Articular chondrocyte of knee joint (primary cell): ENCODE results near the gene TERC. TPM values are rescaled to one million over a fixed set of nuclear protein-coding genes. Genes with fewer than 3 reads are reported as not detected.

Source experiments
- small RNA-seq: library from RNA; depleted of rRNA; stranded (forward); fragments of <200 nt; gene quantifications from one replicate; pipeline ENCODE3, GENCODE V24; 2012
- total RNA-seq: library from RNA; depleted of rRNA; stranded (reverse); fragments of >200 nt; gene quantifications from 2 replicates; pipeline ENCODE4 v1.2.3, GENCODE V29; 2012

TERC gene
- total RNA-seq = 119 and 220 TPM in 2 replicates

DNA sequence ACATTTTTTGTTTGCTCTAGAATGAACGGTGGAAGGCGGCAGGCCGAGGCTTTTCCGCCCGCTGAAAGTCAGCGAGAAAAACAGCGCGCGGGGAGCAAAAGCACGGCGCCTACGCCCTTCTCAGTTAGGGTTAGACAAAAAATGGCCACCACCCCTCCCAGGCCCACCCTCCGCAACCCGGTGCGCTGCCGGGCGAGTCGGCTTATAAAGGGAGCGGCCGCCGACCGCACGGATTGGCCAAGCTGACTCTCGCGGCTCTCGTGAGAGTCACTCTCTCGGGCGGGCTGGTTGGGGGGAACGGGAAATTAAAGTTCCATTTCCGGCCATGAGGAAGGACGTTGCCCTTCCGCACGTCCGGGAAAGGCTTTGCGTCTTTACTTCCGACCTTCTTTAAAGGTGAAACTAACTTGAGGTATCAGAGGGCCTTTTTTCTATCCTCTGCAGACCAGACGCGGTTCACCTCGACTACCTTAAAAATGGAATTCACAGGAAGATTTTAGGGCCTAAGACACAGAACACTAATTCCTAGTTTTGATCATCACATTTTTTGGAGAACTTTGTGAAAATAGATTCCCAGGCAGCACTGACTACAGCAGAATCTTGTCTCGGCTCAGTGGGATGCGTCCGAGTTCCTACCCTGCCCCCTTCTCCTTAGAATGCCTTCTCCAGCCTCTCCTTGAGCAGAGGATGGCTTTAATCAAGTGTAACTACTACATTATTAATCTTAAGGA, at the start of gene TERC:
Gene TERC, minus strand, starts transcription at position 179 of the 731 bp plus-strand sequence.

GRCh38 chr3:169812332-169813235, 47.7 kb upstream of the TERC start, which contains the start of the genes LRRC34 and LRRIQ4:
Gene LRRC34, minus strand, starts transcription at chr3:169812904. Its CDS starts 356 bp downstream, at chr3:169812548.
Gene LRRIQ4, plus strand, starts transcription at chr3:169812870. Its CDS starts 9,052 bp downstream, at chr3:169821922.

DNA sequence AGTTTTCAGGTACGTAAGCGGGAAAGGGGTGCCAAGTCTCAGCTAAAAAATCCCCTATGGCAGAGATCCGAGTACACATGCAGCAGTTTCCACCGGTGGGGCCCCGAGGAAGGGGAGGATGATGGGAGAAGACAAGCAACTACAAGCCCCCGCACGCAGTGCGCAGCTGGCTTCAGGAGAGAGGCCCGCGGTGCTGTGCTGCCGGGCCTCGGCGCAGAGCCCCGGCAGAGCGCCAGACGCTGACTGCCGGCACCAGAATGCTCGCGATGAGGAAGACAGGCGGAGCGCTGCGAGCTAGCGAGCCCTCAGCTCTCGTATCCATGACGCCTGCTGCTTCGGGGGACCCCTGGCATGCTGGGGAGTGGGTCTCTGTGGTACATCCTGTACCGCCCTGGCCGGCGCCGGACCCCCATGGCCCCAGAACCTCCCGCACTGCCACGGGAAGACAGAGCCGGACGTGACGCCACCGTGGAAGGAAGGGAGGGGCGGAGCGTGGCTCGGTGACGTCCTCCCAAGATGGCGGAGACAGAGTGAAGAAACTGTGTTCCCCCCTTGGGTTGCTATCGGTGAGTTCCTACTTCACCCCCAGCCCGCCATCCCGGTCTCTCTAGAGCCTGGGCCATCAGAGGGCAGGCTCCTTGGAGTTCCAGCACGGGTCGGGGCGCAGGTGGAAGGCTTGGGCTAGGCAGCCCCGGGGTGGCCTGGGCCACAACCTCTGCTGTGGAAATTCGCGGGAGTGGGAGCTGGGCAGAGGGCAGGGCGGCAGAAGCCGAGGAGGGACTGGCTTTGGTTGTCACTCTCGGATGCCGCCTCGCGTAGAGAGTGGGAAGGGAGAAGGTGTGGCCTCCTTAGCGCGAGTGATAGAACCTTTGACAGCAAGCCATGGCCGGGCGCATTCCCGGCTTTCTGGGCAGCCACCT, 8.3 kb upstream of the TERC start, which contains the start of gene MYNN:
Gene MYNN, plus strand, starts transcription at position 500 of the 920 bp plus-strand sequence. CDS start 900 bp downstream, outside the sequence.

GRCh38 chr3:169769287-169770181, 4.7 kb upstream of the TERC start, which contains the start of gene ACTRT3:
Gene ACTRT3, minus strand, starts transcription at chr3:169769561. Its CDS starts 41 bp downstream, at chr3:169769520.

Small RNA genes lying within 50 kb of the gene (small RNA-seq; reads per million reads assigned to genes)
- gene RNU6-637P = not detected

Other genes with a start within 250 kb of the TERC start
- 0.78 and 2.1 TPM in 2 replicates for gene MECOM, start 101.3 kb downstream of the TERC start, total RNA-seq
- 4.4 and 5.0 TPM in 2 replicates for gene ACTRT3, start 4.5 kb upstream of the TERC start, total RNA-seq
- 24.6 and 27.6 TPM in 2 replicates for gene MYNN, start 8.3 kb upstream of the TERC start, total RNA-seq
- gene LRRIQ4, start 47.8 kb upstream of the TERC start, total RNA-seq = under 0.01 TPM in 1 of 2 replicates, not detected in the other
- gene LRRC34, start 47.8 kb upstream of the TERC start, total RNA-seq = 6.1 and 11.1 TPM in 2 replicates
- not detected in 2 replicates for gene LRRC31, start 104.9 kb upstream of the TERC start, total RNA-seq
- gene SAMD7, start 146.5 kb upstream of the TERC start, total RNA-seq = not detected in 2 replicates
- gene SEC62, start 201.7 kb upstream of the TERC start, total RNA-seq = 60.6 and 66.2 TPM in 2 replicates